Transverse colon (tissue), 4 donors: ENCODE data around the gene CAPRIN1. TPM values are rescaled to one million over a fixed set of nuclear protein-coding genes. Genes with fewer than 3 reads are reported as not detected.

ENCODE experiments used
- DNase-seq: peaks from one replicate; pipeline ENCODE4 v3.0.0-alpha.2; 2019
- H3K27ac ChIP-seq, 4 donors: fragments of 200-600 bp; sonication (generic); 2 replicates each; pipeline ENCODE4 v1.5.1; 2016 to 2018; ENCODE audit warnings: inconsistent platforms in 4 of 4
- H3K27me3 ChIP-seq: fragments of 200-600 bp; sonication (generic); 2 replicates; pipeline ENCODE4 v1.5.1; 2017; ENCODE audit warnings: inconsistent platforms
- H3K36me3 ChIP-seq, 4 donors: fragments of 200-600 bp; sonication (generic); 2 replicates each; pipeline ENCODE4 v1.5.1; 2017 to 2019; ENCODE audit warnings: inconsistent platforms in 4 of 4
- H3K4me1 ChIP-seq, 4 donors: fragments of 200-600 bp; sonication (generic); 2 replicates each; pipeline ENCODE4 v1.5.1; 2017 to 2020; ENCODE audit warnings: inconsistent platforms in 4 of 4
- H3K4me3 ChIP-seq, 4 donors: fragments of 200-600 bp; sonication (generic); 1 replicate in 1 of 4; 2 replicates in 3 of 4; pipeline versions ENCODE4 v1.5.1 to v1.6.1; 2017 to 2019; ENCODE audit warnings: inconsistent platforms in 4 of 4
- H3K9me3 ChIP-seq, 2 donors: fragments of 200-600 bp; sonication (generic); 2 replicates each; pipeline ENCODE4 v1.5.1; 2017 to 2019; ENCODE audit warnings: inconsistent platforms in 2 of 2
- EP300 ChIP-seq: sonication (generic); formaldehyde crosslinking; IDR thresholded peaks from one replicate; pipeline ENCODE4 v1.6.1; 2017; ENCODE audit warnings: antibody characterized with exemption, low read depth
- POLR2A ChIP-seq: fragments of 450-650 bp; IDR thresholded peaks from one replicate; pipeline ENCODE4 v1.6.1; 2016; ENCODE audit warnings: antibody characterized with exemption, mild to moderate bottlenecking, moderate library complexity
- POLR2AphosphoS5 ChIP-seq, 3 donors: sonication (generic); formaldehyde crosslinking; IDR thresholded peaks; one replicate each; pipeline ENCODE4 v1.6.1; 2016; ENCODE audit warnings: antibody characterized with exemption in 3 of 3
- WGBS, 2 donors: methylation state at CpG; one replicate each; pipeline ENCODE4 v1.1.5; 2018; ENCODE audit warnings: low coverage in 1 of 2; 5-methylcytosine and 5-hydroxymethylcytosine counted together
- in situ Hi-C, 4 donors: fragments of 200-750 bp; cut with MboI; loops; one replicate each; pipeline versions ENCODE4 v1.15.0 to v1.15.1; 2017; ENCODE audit warnings: low sequenced_read_pairs in 3 of 4, low pct_ligation_motif_present in 1 of 4, low pct_unique_long_range_greater_than_20kb in 1 of 4
- intact Hi-C: fragments of 100-400 bp; cut with DNase I; formaldehyde crosslinking; loops from one replicate; pipeline ENCODE4 v1.15.1; 2023; ENCODE audit warnings: low total_unique reads
- total RNA-seq, 4 donors: library from RNA; depleted of rRNA; stranded (reverse); fragments of >200 nt; gene quantifications; one replicate each; pipeline ENCODE4 v1.1.0, GENCODE V29; 2016
- TF ChIP-seq, protein P1 (sequence below), 5 experiments: fragments of 200-600 bp in 3 of 5; fragments of 450-650 bp in 2 of 5; sonication (generic) in 3 of 5; IDR thresholded peaks; 1 replicate in 2 of 5; 2 replicates in 3 of 5; pipeline ENCODE4 v1.5.1; 2016 to 2017; ENCODE audit warnings: antibody characterized with exemption in 5 of 5, inconsistent platforms in 3 of 5, mild to moderate bottlenecking in 2 of 5, moderate library complexity in 1 of 5

CAPRIN1 gene
- total RNA-seq, 4 donors from 2014 or later: 129 to 163 (median 152) TPM

DNA sequence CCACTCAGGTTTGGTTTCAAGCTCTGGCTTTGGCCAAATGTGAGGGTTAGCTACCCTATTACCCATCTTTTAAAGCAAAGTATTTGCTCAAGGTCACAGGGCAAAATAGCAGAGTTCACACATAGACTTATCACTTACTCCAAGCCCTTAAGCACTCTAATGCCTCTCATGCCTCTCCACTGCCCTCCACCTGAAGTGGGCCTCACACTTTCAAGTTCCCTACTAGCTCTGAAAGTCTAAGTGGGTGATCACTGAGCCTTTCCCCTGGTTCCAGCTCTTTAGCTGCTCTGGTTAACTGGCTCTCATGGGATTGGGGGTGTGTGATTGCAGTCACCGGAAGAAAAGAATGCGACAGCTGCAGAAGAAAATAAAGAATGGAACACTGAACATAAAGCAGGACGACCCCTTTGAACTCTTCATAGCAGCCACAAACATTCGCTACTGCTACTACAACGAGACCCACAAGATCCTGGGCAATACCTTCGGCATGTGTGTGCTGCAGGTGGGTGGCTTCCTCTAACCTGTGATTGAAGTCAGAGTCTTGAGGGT lies 60.3 kb downstream of the CAPRIN1 start:
- Histone ChIP-seq H3K4me1 (peaks cover 1 to 7% (median 2%) of the 10 kb centered on the region in 4 donors), H3K36me3 (peaks cover 0 to 68% (median 29%) of the 10 kb centered on the region in 4 donors), H3K9me3 (no peaks in the 10 kb centered on the region), H3K4me3 (no peak overlapping the region), H3K27me3 (no peaks in the 10 kb centered on the region), H3K27ac (no peak overlapping the region)
- 91 to 94% methylated on average over 2 to 6 of the region's 6 CpGs for WGBS, 2 donors
- TF ChIP-seq POLR2AphosphoS5 (IDR thresholded peaks at IDR 0.05) (no peak), POLR2A (no peak), EP300 (no peak)
- TF ChIP-seq, protein P1, sequence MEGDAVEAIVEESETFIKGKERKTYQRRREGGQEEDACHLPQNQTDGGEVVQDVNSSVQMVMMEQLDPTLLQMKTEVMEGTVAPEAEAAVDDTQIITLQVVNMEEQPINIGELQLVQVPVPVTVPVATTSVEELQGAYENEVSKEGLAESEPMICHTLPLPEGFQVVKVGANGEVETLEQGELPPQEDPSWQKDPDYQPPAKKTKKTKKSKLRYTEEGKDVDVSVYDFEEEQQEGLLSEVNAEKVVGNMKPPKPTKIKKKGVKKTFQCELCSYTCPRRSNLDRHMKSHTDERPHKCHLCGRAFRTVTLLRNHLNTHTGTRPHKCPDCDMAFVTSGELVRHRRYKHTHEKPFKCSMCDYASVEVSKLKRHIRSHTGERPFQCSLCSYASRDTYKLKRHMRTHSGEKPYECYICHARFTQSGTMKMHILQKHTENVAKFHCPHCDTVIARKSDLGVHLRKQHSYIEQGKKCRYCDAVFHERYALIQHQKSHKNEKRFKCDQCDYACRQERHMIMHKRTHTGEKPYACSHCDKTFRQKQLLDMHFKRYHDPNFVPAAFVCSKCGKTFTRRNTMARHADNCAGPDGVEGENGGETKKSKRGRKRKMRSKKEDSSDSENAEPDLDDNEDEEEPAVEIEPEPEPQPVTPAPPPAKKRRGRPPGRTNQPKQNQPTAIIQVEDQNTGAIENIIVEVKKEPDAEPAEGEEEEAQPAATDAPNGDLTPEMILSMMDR (IDR thresholded peaks at IDR 0.05): no peak
- in situ Hi-C loops: no loop called here
- no peak for DNase-seq
- intact Hi-C loops: no loop called here

DNA sequence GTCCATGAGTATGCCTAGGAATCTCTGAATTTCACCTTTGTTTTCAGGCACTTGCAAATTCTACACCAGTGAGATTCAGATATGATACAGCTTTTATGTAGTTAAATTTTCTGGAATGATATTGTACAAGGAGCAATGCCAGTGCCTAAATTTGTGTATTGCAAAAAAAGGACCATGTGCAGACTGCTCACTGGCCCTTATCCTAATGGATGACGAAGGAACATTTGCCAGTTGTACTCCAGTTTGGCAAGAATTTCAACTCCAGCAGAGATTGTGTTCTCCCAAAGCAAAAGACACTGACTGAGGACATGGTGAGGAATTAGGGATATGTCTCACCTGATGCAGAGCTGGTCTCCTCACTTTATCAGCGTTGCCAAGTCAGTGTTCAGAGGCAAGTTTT lies 62.5 kb downstream of the CAPRIN1 start:
- Histone ChIP-seq H3K27me3 (no peaks in the 10 kb centered on the region), H3K4me3 (no peak overlapping the region), H3K36me3 (peaks cover 0 to 88% (median 33%) of the 10 kb centered on the region in 4 donors), H3K27ac (no peak overlapping the region), H3K4me1 (no peaks in the 10 kb centered on the region), H3K9me3 (no peaks in the 10 kb centered on the region)
- DNase-seq: no peak
- in situ Hi-C loops (no loop called here), intact Hi-C loops (no loop called here)
- WGBS, 2 donors: 93 to 100% methylated on average over 1 to 2 of the region's 2 CpGs
- no peak for TF ChIP-seq EP300
- TF ChIP-seq POLR2AphosphoS5 (IDR thresholded peaks at IDR 0.05): no peak
- TF ChIP-seq, protein P1 (IDR thresholded peaks at IDR 0.05): no peak
- TF ChIP-seq POLR2A: no peak

DNA sequence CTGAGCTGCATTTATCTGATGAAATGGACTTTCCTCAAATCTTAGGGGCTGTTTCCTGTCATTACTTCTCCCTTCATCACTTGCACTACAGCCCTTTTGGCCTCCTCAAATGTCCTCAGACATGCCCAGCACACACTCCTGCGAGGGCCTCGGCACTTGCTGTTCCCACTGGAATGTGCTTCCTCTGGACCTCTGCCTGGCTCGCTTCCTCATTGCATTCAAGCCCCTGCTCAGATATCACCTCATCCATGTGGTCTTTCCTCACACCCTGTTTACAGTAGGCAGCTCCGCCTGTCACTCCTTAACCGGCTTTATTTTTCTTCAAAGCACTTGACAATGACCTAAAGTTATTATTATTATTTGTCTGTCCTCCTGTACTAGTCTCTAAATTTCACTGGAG lies 62.9 kb downstream of the CAPRIN1 start:
- intact Hi-C loops (no loop called here), in situ Hi-C loops (no loop called here)
- WGBS, 2 donors: 95% methylated on average over 5 of the region's 5 CpGs
- Histone ChIP-seq H3K27me3 (no peaks in the 10 kb centered on the region), H3K4me3 (no peak overlapping the region), H3K36me3 (peaks cover 0 to 88% (median 33%) of the 10 kb centered on the region in 4 donors), H3K4me1 (no peaks in the 10 kb centered on the region), H3K27ac (no peak overlapping the region), H3K9me3 (no peaks in the 10 kb centered on the region)
- no peak for DNase-seq
- TF ChIP-seq, protein P1 (IDR thresholded peaks at IDR 0.05): no peak
- TF ChIP-seq POLR2AphosphoS5 (IDR thresholded peaks at IDR 0.05): no peak
- TF ChIP-seq POLR2A: no peak
- no peak for TF ChIP-seq EP300

DNA sequence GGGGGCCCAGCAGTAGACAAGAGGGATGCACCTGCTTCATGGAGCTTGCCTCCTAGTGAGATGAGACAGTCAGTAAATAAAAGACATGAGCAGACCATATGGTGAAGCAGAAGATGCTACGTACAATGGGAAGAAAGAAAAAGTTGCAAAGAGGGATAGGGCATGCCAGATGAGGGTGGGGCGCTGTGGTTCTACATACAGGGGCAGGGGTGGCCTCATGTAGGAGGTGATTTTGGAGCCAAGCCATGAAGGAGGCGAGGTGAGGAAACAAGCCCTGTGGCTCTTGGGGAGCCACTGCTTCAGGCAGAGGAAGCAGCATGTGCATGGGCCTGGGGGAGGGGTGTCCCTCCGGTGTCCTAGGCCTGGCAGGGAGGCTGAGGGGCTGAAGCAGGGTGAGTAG lies 69.1 kb downstream of the CAPRIN1 start:
- Histone ChIP-seq H3K36me3 (peaks cover 0 to 78% (median 34%) of the 10 kb centered on the region in 4 donors), H3K4me1 (no peaks in the 10 kb centered on the region), H3K27ac (no peak overlapping the region), H3K9me3 (no peaks in the 10 kb centered on the region), H3K27me3 (no peaks in the 10 kb centered on the region), H3K4me3 (no peak overlapping the region)
- 97 to 100% methylated on average over 3 to 4 of the region's 4 CpGs for WGBS, 2 donors
- no peak for DNase-seq
- intact Hi-C loops (no loop called here), in situ Hi-C loops (no loop called here)
- TF ChIP-seq POLR2A (no peak), EP300 (no peak), POLR2AphosphoS5 (IDR thresholded peaks at IDR 0.05) (no peak)
- TF ChIP-seq, protein P1 (IDR thresholded peaks at IDR 0.05): no peak
